GM18909 (cell line): ENCODE measurements around the gene CCNYL1.
"Not testable (repeated sequence)": the region's sequence is repeated elsewhere in the genome, so short reads cannot be mapped to it uniquely, and the experiment has no call there.

Experiments used
- ATAC-seq: cut with Tn5 transposase; IDR thresholded peaks from one replicate; pipeline ENCODE4 v1.9.1; 2021; ENCODE audit warnings: mild to moderate bottlenecking; ENCODE audit not compliant: unreplicated experiment, poor library complexity

CCNYL1 gene

DNA sequence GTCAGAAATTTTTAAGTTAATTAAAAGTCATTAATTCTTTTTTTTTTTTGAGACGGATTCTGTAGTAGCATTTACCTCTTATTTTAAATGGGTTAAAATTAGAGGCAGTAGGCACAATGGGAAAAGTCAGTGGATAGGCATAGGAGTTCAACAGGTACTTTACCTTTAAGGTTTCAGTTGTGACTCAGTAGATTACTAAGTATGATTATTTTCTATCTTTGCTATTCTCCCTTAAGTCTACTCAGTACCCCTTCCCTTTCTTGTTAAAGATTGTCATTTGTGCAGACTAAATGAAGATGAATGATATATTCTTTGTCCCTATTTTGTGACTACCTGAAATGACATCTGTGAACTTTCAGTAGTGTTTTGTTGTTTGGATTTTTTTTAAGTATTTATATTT is 19.7 kb downstream of the CCNYL1 start:
- no peak for ATAC-seq

GRCh38 chr2:207733597-207734240 is 22.3 kb downstream of the CCNYL1 start:
- ATAC-seq = no peak

DNA sequence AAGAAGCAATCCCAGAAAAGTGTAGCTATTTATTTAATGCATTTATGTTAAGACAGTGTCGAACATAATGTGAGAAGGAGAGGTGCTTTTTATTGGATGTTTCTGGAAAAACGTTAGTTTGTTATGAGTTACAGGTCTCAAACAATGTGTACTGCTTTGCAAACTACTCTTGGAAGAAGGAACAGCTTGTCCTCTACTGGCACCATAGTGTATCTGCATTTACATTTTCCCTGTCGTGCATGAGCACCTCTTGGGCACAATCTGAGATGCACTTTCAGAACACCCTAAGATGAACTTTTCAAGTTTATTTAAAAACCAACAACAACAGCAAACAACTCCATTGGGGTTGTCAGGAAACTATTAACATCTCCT is 22.8 kb downstream of the CCNYL1 start:
- ATAC-seq = no peak

- no peak for ATAC-seq
These were observed 23.4 kb downstream of the CCNYL1 start for GRCh38 chr2:207734636-207735512.

GRCh38 chr2:207735513-207735859 is 24.0 kb downstream of the CCNYL1 start:
- ATAC-seq = not testable (repeated sequence)

DNA sequence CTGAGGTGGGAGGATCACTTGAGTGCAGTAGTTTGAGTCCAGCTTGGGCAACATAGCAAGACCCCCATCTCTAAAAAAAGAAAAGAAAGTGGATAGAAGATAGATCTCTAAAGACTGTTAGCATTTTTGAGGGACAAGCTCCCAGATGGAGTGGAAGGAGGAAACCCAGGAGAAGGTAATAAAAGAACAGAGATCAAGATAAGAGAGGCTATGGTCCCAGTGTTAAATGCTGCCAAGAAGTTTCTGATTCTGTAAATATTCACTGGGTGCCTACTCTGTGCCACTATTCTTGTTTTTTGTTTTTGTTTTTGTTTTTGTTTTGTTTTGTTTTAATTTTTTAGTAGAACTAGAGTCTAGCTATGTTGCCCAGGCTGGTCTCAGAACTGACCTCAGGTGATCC is 32.1 kb downstream of the CCNYL1 start:
- no peak for ATAC-seq

- no peak for ATAC-seq
These were observed 32.6 kb downstream of the CCNYL1 start for GRCh38 chr2:207744050-207744449.

- no peak for ATAC-seq
These were observed 33.0 kb downstream of the CCNYL1 start for GRCh38 chr2:207744451-207744850.

GRCh38 chr2:207746131-207746530 is 34.7 kb downstream of the CCNYL1 start:
- peak; percentile 81 for ATAC-seq

DNA sequence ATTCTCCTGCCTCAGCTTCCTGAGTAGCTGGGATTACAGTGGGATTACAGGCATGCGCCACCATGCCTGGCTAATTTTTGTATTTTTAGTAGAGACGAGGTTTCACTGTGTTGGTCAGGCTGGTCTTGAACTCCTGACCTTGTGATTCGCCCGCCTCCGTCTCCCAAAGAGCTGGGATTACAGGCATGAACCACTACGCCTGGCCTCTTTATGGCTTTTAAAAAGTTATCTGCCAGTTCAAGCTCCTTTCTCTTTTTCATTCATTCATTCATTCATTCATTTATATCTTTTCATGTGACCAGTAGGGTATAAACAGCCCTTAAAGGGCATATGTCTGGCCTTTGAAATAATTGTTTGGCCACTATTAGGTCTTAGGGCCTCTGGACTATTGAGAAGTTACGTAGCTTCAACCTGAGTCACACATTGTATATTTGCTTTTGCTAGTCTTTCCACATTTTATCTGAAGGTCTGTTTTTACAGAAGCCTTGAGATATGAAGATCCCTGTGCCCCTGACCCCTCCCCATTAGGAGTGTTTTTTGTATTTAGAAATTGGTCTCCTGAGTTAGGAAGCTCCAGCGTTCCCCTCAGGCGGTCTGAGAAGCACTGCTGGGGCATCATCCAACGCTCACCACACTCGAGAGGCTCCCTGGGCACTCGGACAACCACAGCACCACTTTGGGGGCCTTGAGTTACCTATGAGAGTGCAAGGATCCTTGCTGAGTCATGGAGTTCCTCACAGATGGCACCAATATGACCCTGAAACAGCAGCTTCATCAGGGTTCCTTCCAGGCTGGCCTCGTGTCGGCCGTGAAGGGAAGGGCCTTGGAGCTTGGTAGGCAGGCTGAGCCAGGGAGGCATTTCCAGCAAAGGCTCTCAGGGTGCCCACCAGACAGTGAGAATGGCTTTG is 36.5 kb downstream of the CCNYL1 start:
- ATAC-seq = no peak

- no peak for ATAC-seq
These were observed 37.6 kb downstream of the CCNYL1 start for GRCh38 chr2:207748993-207749392.

DNA sequence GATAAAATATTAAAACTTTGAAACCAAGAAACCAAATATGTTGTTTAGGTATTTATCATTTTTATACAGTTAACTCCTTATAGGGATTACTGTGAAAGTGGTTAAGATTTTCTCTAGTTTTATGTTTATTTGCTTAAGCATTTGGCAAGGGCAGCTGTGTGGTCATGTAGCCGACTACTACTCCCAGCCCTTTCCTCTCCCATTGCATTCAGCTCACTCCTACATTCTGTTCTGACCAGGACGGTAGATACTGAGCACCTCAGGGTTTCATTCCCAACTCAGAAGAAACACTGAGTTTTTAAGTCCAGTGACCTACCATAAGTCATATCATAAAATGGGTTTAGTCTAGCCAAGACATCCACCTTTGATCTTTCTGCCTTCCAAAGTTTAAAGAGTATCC is 38.4 kb downstream of the CCNYL1 start:
- ATAC-seq = no peak

DNA sequence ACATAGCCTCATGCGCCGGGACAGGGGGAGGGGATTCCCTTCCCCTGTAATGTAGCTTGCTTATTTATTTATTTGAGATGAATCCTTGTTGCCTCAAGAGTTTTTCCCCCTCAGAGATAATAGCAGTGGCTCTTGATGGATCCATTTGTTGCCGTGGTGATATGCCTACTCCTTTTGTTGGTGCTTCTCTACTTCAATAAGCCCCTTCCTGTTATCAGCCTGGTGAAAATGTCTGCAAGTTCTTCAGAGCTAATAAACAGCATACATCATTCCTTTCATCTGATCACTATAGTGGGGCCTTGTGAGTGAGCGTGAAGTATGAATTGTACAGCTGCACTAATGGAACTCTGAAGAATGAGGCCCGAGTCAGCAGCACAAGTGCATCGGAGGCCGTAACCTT is 38.9 kb downstream of the CCNYL1 start:
- no peak for ATAC-seq

GRCh38 chr2:207750876-207751275 is 39.4 kb downstream of the CCNYL1 start:
- no peak for ATAC-seq

- ATAC-seq = not testable (repeated sequence)
These were observed 42.2 kb downstream of the CCNYL1 start for GRCh38 chr2:207753688-207754087.

GRCh38 chr2:207754498-207755383 is 43.3 kb downstream of the CCNYL1 start:
- ATAC-seq = no peak

GRCh38 chr2:207758025-207758424 is 46.6 kb downstream of the CCNYL1 start:
- no peak for ATAC-seq

DNA sequence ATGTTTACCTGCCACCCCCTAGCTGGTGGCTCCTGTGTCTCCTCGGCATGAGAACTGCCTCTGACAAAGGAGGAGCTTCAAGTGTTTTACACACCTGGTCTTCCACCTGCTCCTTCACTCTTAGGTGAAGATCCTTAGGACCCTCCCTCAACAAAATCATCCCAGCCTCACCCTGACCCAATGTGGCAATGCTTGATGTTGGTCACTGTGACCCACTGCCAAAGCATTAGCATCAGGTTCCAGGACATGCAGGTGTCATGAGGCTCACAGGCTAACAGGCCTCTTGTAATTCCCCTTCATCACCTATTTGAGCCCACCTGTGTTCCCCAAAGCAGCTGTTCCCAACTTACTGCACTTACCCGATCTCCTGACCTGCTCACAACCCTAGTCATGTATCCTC is 48.5 kb downstream of the CCNYL1 start:
- no peak for ATAC-seq

GRCh38 chr2:207760453-207760852 is 49.0 kb downstream of the CCNYL1 start:
- no peak for ATAC-seq

DNA sequence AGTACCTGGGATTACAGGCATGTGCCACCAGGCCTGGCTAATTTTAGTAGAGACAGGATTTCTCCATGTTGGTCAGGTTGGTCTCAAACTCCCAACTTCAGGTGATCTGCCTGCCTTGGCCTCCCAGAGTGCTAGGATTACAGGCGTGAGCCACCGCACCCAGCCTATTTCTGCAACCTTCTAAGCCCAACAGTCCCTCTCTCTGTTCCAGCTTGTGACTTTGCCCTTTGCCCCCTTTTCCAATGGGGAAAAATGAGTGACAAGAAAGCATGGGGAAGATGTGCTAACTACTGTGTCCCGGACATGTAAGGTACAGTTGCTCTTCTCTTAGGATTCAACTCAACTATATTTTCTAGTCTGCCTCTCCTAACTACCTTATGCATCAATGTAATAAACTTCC is 50.0 kb downstream of the CCNYL1 start:
- not testable (repeated sequence) for ATAC-seq
